IMR-90 (cell line): ENCODE results near the gene RAD51B. TPM values are rescaled to one million over a fixed set of nuclear protein-coding genes. Genes with fewer than 3 reads are reported as not detected.

Source experiments
- ATAC-seq: fragments of 200-7000 bp; cut with Tn5 transposase; 2 replicates; pipeline ENCODE4 v1.9.1; 2020; ENCODE audit warnings: low read depth, mild to moderate bottlenecking, moderate library complexity
- BruUV-seq: library from RNA; stranded (reverse); fragments of 400-500 nt; replicated peaks from 2 replicates; lab custom pipeline; 2021; lab: Mats Ljungman, UMichigan
- CTCF ChIA-PET: fragments of 300-600 bp; formaldehyde crosslinking; extraction: SDS; loops from one replicate; lab custom pipeline; 2021; ENCODE audit warnings: antibody characterized with exemption; lab: Yijun Ruan, JAX
- POLR2A ChIA-PET: fragments of 300-600 bp; sonication (Branson Sonifier 250); formaldehyde crosslinking; loops from one replicate; lab custom pipeline; 2022; ENCODE audit warnings: antibody characterized with exemption; ENCODE audit not compliant: unreplicated experiment; lab: Charles Lee
- DNase-seq: peaks from one replicate; pipeline ENCODE4 v3.0.0; 2013
- H2AFZ ChIP-seq: replicated peaks from 2 replicates; pipeline ENCODE3; 2013; ENCODE audit warnings: low read length, mild to moderate bottlenecking; ENCODE audit not compliant: poor library complexity
- H2AK5ac ChIP-seq: 2 replicates; pipeline ENCODE4 v1.6.1; 2013; ENCODE audit warnings: low read depth, low read length, inconsistent platforms
- H2AK9ac ChIP-seq: replicated peaks from 2 replicates; pipeline ENCODE3; 2013; ENCODE audit warnings: mild to moderate bottlenecking, low read depth, low read length, moderate library complexity; ENCODE audit not compliant: poor library complexity
- H2BK120ac ChIP-seq: 2 replicates; pipeline ENCODE4 v1.6.1; 2013; ENCODE audit warnings: low read depth, low read length, inconsistent platforms
- H2BK15ac ChIP-seq: 3 replicates; pipeline ENCODE4 v1.6.1; 2013; ENCODE audit warnings: low read depth, low read length, inconsistent platforms
- H2BK20ac ChIP-seq: 2 replicates; pipeline ENCODE4 v1.6.1; 2013; ENCODE audit warnings: low read depth, mild to moderate bottlenecking, inconsistent platforms, low read length, moderate library complexity
- H2BK5ac ChIP-seq: 2 replicates; pipeline ENCODE4 v1.6.1; 2013; ENCODE audit warnings: mild to moderate bottlenecking, low read depth, low read length, inconsistent platforms; ENCODE audit not compliant: poor library complexity, severe bottlenecking
- H3K14ac ChIP-seq: replicated peaks from 2 replicates; pipeline ENCODE4 v1.6.1; 2013; ENCODE audit warnings: low read depth, low read length, inconsistent platforms
- H3K18ac ChIP-seq: 2 replicates; pipeline ENCODE4 v1.6.1; 2013; ENCODE audit warnings: low read depth, low read length, control low read depth
- H3K23ac ChIP-seq: 2 replicates; pipeline ENCODE4 v1.6.1; 2013; ENCODE audit warnings: low read depth, low read length, inconsistent platforms
- H3K27ac ChIP-seq: 2 replicates; pipeline ENCODE4 v1.5.1; 2013; ENCODE audit warnings: mild to moderate bottlenecking, control low read depth, low read length; ENCODE audit not compliant: insufficient read depth
- H3K27me3 ChIP-seq: 2 replicates; pipeline ENCODE4 v1.6.1; 2013; ENCODE audit warnings: low read length; ENCODE audit not compliant: control insufficient read depth, insufficient read depth
- H3K36me3 ChIP-seq: 2 replicates; pipeline ENCODE4 v1.6.1; 2013; ENCODE audit warnings: low read length, mixed read lengths; ENCODE audit not compliant: control insufficient read depth, insufficient read depth
- H3K4ac ChIP-seq: 2 replicates; pipeline ENCODE4 v1.6.1; 2013; ENCODE audit warnings: low read depth, low read length, inconsistent platforms
- H3K4me1 ChIP-seq: 2 replicates; pipeline ENCODE4 v1.6.1; 2013; ENCODE audit warnings: low read length, mixed read lengths; ENCODE audit not compliant: control insufficient read depth, insufficient read depth
- H3K4me2 ChIP-seq: 2 replicates; pipeline ENCODE4 v1.6.1; 2013; ENCODE audit warnings: low read depth, mild to moderate bottlenecking, control low read depth, low read length, moderate library complexity
- H3K4me3 ChIP-seq: 2 replicates; pipeline ENCODE4 v1.5.1; 2013; ENCODE audit warnings: low read depth, mild to moderate bottlenecking, control low read depth, low read length, moderate library complexity; ENCODE audit not compliant: insufficient read depth
- H3K56ac ChIP-seq: 2 replicates; pipeline ENCODE4 v1.6.1; 2013; ENCODE audit warnings: low read length, inconsistent platforms; ENCODE audit not compliant: insufficient read depth; ENCODE audit errors: extremely low read depth
- H3K79me1 ChIP-seq, 2 experiments: 2 replicates each; pipeline ENCODE4 v1.6.1; 2013; ENCODE audit warnings: low read length in 2 of 2, inconsistent platforms in 1 of 2, low read depth in 1 of 2
- H3K9ac ChIP-seq: 2 replicates; pipeline ENCODE4 v1.6.1; 2013; ENCODE audit warnings: low read depth, low read length, control low read depth
- H3K9me1 ChIP-seq: 2 replicates; pipeline ENCODE4 v1.6.1; 2013; ENCODE audit warnings: low read length, inconsistent platforms; ENCODE audit not compliant: insufficient read depth
- H3K9me3 ChIP-seq: 2 replicates; pipeline ENCODE4 v1.6.1; 2013; ENCODE audit warnings: low read length; ENCODE audit not compliant: control insufficient read depth, insufficient read depth
- H4K20me1 ChIP-seq: 2 replicates; pipeline ENCODE4 v1.6.1; 2013; ENCODE audit warnings: low read length, inconsistent platforms; ENCODE audit not compliant: insufficient read depth
- H4K5ac ChIP-seq: 2 replicates; pipeline ENCODE4 v1.6.1; 2013; ENCODE audit warnings: mild to moderate bottlenecking, low read depth, low read length, control low read depth
- H4K8ac ChIP-seq, 2 experiments: 2 replicates each; pipeline ENCODE4 v1.6.1; 2013; ENCODE audit warnings: low read depth in 2 of 2, low read length in 2 of 2, control low read depth in 1 of 2, inconsistent platforms in 1 of 2
- H4K91ac ChIP-seq: 2 replicates; pipeline ENCODE4 v1.6.1; 2013; ENCODE audit warnings: low read depth, low read length, inconsistent platforms; ENCODE audit not compliant: insufficient read depth
- BHLHE40 ChIP-seq: fragments of 150-350 bp; IDR thresholded peaks from 2 replicates; pipeline ENCODE4 v1.6.1; 2016; ENCODE audit warnings: mild to moderate bottlenecking, low read depth, low read length
- CEBPB ChIP-seq: IDR thresholded peaks from 2 replicates; pipeline ENCODE4 v1.6.1; 2012; ENCODE audit warnings: low read depth, low read length, improper control_type of control experiment
- CTCF ChIP-seq: conservative IDR thresholded peaks from 2 replicates; pipeline ENCODE4 v1.5.1; 2012; ENCODE audit warnings: mild to moderate bottlenecking, low read depth, low read length, improper control_type of control experiment
- FOS ChIP-seq: fragments of 150-350 bp; IDR thresholded peaks from 2 replicates; pipeline ENCODE4 v1.6.1; 2016; ENCODE audit warnings: low read depth, low read length
- MAFK ChIP-seq: IDR thresholded peaks from 2 replicates; pipeline ENCODE4 v1.6.1; 2012; ENCODE audit warnings: low read depth, low read length, improper control_type of control experiment
- MAZ ChIP-seq: IDR thresholded peaks from 2 replicates; pipeline ENCODE4 v1.6.1; 2012; ENCODE audit warnings: low read depth, mild to moderate bottlenecking, low read length, improper control_type of control experiment, moderate library complexity, borderline replicate concordance
- MXI1 ChIP-seq: IDR thresholded peaks from 2 replicates; pipeline ENCODE4 v1.6.1; 2012; ENCODE audit warnings: low read depth, mild to moderate bottlenecking, low read length, moderate library complexity, borderline replicate concordance
- NFE2L2 ChIP-seq: fragments of 150-350 bp; IDR thresholded peaks from 2 replicates; pipeline ENCODE4 v1.6.1; 2016; ENCODE audit warnings: low read depth, mild to moderate bottlenecking, low read length
- POLR2A ChIP-seq: IDR thresholded peaks from 2 replicates; pipeline ENCODE4 v1.6.1; 2012; ENCODE audit warnings: mild to moderate bottlenecking, low read depth, low read length
- RAD21 ChIP-seq: IDR thresholded peaks from 2 replicates; pipeline ENCODE4 v1.6.1; 2012; ENCODE audit warnings: low read length, improper control_type of control experiment
- RCOR1 ChIP-seq: IDR thresholded peaks from 2 replicates; pipeline ENCODE4 v1.6.1; 2012; ENCODE audit warnings: mild to moderate bottlenecking, low read length, improper control_type of control experiment; ENCODE audit not compliant: insufficient replicate concordance
- RFX5 ChIP-seq: IDR thresholded peaks from 2 replicates; pipeline ENCODE4 v1.8.0; 2012; ENCODE audit warnings: low read depth, mild to moderate bottlenecking, low read length, moderate library complexity
- SMC3 ChIP-seq: fragments of 150-350 bp; IDR thresholded peaks from 2 replicates; pipeline ENCODE4 v1.6.1; 2016; ENCODE audit warnings: low read depth, mild to moderate bottlenecking, antibody characterized with exemption, low read length, moderate library complexity
- WGBS, 2 experiments: methylation state at CpG; one replicate each; pipeline versions ENCODE4 v1.1.5 to v1.1.7; 2013; ENCODE audit warnings: missing lambda C conversion rate in 2 of 2; ENCODE audit not compliant: insufficient read length in 1 of 2; ENCODE audit errors: extremely low coverage in 2 of 2; 5-methylcytosine and 5-hydroxymethylcytosine counted together
- dilution Hi-C: fragments of 300-500 bp; cut with HindIII; formaldehyde crosslinking; loops from one replicate; pipeline ENCODE4 v1.14.3; 2018; ENCODE audit warnings: low sequenced_read_pairs; ENCODE audit not compliant: unreplicated experiment
- in situ Hi-C: fragments of 300-500 bp; cut with MboI; formaldehyde crosslinking; loops from 3 replicates; pipeline ENCODE4 v1.14.3; 2019; ENCODE audit warnings: low sequenced_read_pairs, inconsistent platforms, mixed read lengths
- intact Hi-C: fragments of 100-400 bp; cut with micrococcal nuclease; formaldehyde crosslinking; loops from 2 replicates; pipeline ENCODE4 v1.10.0; 2022
- polyA plus RNA-seq, 3 experiments: library from polyadenylated mRNA; depleted of rRNA; stranded (reverse); fragments of >200 nt; gene quantifications; 2 replicates each; pipeline ENCODE4 v1.2.3, GENCODE V29; 2012; ENCODE audit warnings: low replicate concordance in 1 of 3
- total RNA-seq: library from RNA; depleted of rRNA; stranded (reverse); fragments of >200 nt; gene quantifications from 2 replicates; pipeline ENCODE4 v1.2.3, GENCODE V29; 2012

Gene RAD51B
- total and polyA plus RNA-seq, 2 of the 4 experiments (the other 2 are of a cell fraction): 5.1 to 18.8 TPM

- DNase-seq (peak; percentile 100), ATAC-seq (peak; percentile 72)
- POLR2A ChIA-PET: no interaction called here
- no peak overlapping the region for H3K4me3 ChIP-seq
- peak overlapping the region; percentile 62 for H4K5ac ChIP-seq
- in situ Hi-C loops: no loop called here
- peak overlapping the region; percentile 96 for H2BK5ac ChIP-seq
- H3K4me1 ChIP-seq: peaks cover 34% of the 10 kb centered on the region
- peak overlapping the region; percentile 81; the same call in 1 of the 2 replicates for H2AK5ac ChIP-seq
- intact Hi-C loops: loop anchor here (2.0 to 10.0 kb wide), 3 partner anchors 55 to 141 kb away; no protein-coding TSS in a partner anchor
- peak overlapping the region; percentile 93 for H2BK20ac ChIP-seq
- H4K91ac ChIP-seq: peak overlapping the region; percentile 78
- H3K9me1 ChIP-seq: peaks cover 21% of the 10 kb centered on the region
- H3K4ac ChIP-seq: peak overlapping the region; percentile 91
- H3K79me1 ChIP-seq: peaks cover 0 to 22% of the 10 kb centered on the region in 2 experiments; a peak in 2 of 4 replicates
- peak overlapping the region; percentile 92 for H2BK120ac ChIP-seq
- H3K9me3 ChIP-seq: no peaks in the 10 kb centered on the region
- no peak overlapping the region for H2AK9ac ChIP-seq
- TF ChIP-seq RAD21 (peak; percentile 41), CEBPB (peak; percentile 80), MAZ (0 out of 2 replicates have a peak, but pooled peaks have one; percentile 13), RFX5 (peak; percentile 84), FOS (peak; percentile 89), RCOR1 (no peak), NFE2L2 (no peak; the same call in 1 of the 2 replicates), MAFK (peak; percentile 38), CTCF (no peak), BHLHE40 (no peak), MXI1 (0 out of 2 replicates have a peak, but pooled peaks have one; percentile 28), POLR2A (0 out of 2 replicates have a peak, but pooled peaks have one; percentile 39), SMC3 (0 out of 2 replicates have a peak, but pooled peaks have one; percentile 3)
- H3K27me3 ChIP-seq: no peaks in the 10 kb centered on the region
- H3K4me2 ChIP-seq: peak overlapping the region; percentile 27; the same call in 1 of the 2 replicates
- peak overlapping the region; percentile 39; the same call in 1 of the 2 replicates for H3K23ac ChIP-seq
- H3K18ac ChIP-seq: peak overlapping the region; percentile 93
- BruUV-seq: no TSS peak
- no peak overlapping the region for H2AFZ ChIP-seq
- H3K9ac ChIP-seq: no peak overlapping the region; the same call in 1 of the 2 replicates
- peak overlapping the region; percentile 73 for H3K56ac ChIP-seq
- dilution Hi-C loops: no loop called here
- peak overlapping the region; percentile 100; the same call in 2 of the 3 replicates for H2BK15ac ChIP-seq
- no peaks in the 10 kb centered on the region for H3K36me3 ChIP-seq
- peak overlapping the region; percentile 86 for H3K27ac ChIP-seq
- WGBS, 2 experiments: 0% methylated on average over 2 of the region's 5 CpGs; no CpG with 5 or more reads in 1 of the 2 experiments
- CTCF ChIA-PET: no interaction called here
- no peaks in the 10 kb centered on the region for H4K20me1 ChIP-seq
- H4K8ac ChIP-seq: peak overlapping the region; percentile 27 to 79
- peak overlapping the region; percentile 74 for H3K14ac ChIP-seq
Measured at GRCh38 chr14:68544081-68544892, 724.7 kb downstream of the RAD51B start.
